Measurements from ENCODE around the gene OTUD7B. TPM values are rescaled to one million over a fixed set of nuclear protein-coding genes. Genes with fewer than 3 reads are reported as not detected.

The OTUD7B gene
- total and polyA plus RNA-seq, 9 of the 15 experiments (the other 6 are each of a cell fraction or from before 2014, with no cell fraction given), result 0.96 to 18.8 (median 7.4) TPM

- TF ChIP-seq ZNF512 (tag; IDR thresholded peaks at IDR 0.05) (no peak), LEF1 (IDR thresholded peaks at IDR 0.05) (peak; percentile 71), ZNF764 (CRISPR knock-in tag; IDR thresholded peaks at IDR 0.05; ENCODE audit: low read depth) (no peak), ARID2 (IDR thresholded peaks at IDR 0.05) (no peak), CBX5 (IDR thresholded peaks at IDR 0.05; ENCODE audit: borderline replicate concordance, low read depth) (no peak), TSC22D4 (tag; IDR thresholded peaks at IDR 0.05) (no peak), NFIC (IDR thresholded peaks at IDR 0.05) (peak; percentile 75), NR2F6 (CRISPR knock-in tag; IDR thresholded peaks at IDR 0.05) (no peak), VEZF1 (CRISPR knock-in tag; IDR thresholded peaks at IDR 0.05) (peak; percentile 92), PHF21A (IDR thresholded peaks at IDR 0.05; ENCODE audit: borderline replicate concordance, low read depth) (peak; percentile 20; the same call in 1 of the 2 replicates), SETDB1 (IDR thresholded peaks at IDR 0.05; ENCODE audit: low read length) (no peak), FOXA1 (IDR thresholded peaks at IDR 0.05; ENCODE audit: borderline replicate concordance) (no peak), RBM25 (IDR thresholded peaks at IDR 0.05; ENCODE audit: low read depth, low read length, severe bottlenecking) (no peak), ZFP36 (IDR thresholded peaks at IDR 0.05; ENCODE audit: low read depth, low read length, partially characterized antibody) (peak; percentile 35), PHTF2 (CRISPR knock-in tag; IDR thresholded peaks at IDR 0.05) (no peak), NCOA2 (IDR thresholded peaks at IDR 0.05; ENCODE audit: partially characterized antibody in 2 of 2) (no peak), FOS (IDR thresholded peaks at IDR 0.05; ENCODE audit: extremely low read depth, insufficient read length) (no peak), ZNF77 (CRISPR knock-in tag; IDR thresholded peaks at IDR 0.05) (no peak), ZKSCAN3 (CRISPR knock-in tag; IDR thresholded peaks at IDR 0.05) (no peak), SREBF2 (CRISPR knock-in tag; IDR thresholded peaks at IDR 0.05) (no peak), STAG1 (CRISPR knock-in tag; IDR thresholded peaks at IDR 0.05; ENCODE audit: borderline replicate concordance) (no peak), HMGN3 (IDR thresholded peaks at IDR 0.05; ENCODE audit: borderline replicate concordance, extremely low read depth, insufficient read length, low read depth, low read length) (peak; percentile 98), ZC3H4 (CRISPR knock-in tag; IDR thresholded peaks at IDR 0.05; ENCODE audit: borderline replicate concordance) (no peak), E2F4 (CRISPR knock-in tag; IDR thresholded peaks at IDR 0.05; ENCODE audit: low read depth) (no peak), ZNF778 (CRISPR knock-in tag; IDR thresholded peaks at IDR 0.05) (no peak), HDAC6 (IDR thresholded peaks at IDR 0.05; ENCODE audit: low read depth, low read length) (no peak), MYC (IDR thresholded peaks at IDR 0.05; ENCODE audit: low read depth, low read length) (peak; percentile 55; the same call in 1 of the 2 replicates), MYC (CRISPR knock-in tag; IDR thresholded peaks at IDR 0.05; ENCODE audit: borderline replicate concordance, low read depth) (no peak)
These were observed at the start of gene OTUD7B (continued) for GRCh38 chr1:150010393-150011115.

Measured in K562 (cell line).